SIG-M5 treated with dmso at 0.1 percent for 504 hours (cell line): ENCODE results near the gene MAP2K5.

Experiments
- DNase-seq: peaks from one replicate; lab custom pipeline; 2025; ENCODE audit not compliant: unreplicated experiment; lab: John Stamatoyannopoulos, UW

The MAP2K5 gene

DNA sequence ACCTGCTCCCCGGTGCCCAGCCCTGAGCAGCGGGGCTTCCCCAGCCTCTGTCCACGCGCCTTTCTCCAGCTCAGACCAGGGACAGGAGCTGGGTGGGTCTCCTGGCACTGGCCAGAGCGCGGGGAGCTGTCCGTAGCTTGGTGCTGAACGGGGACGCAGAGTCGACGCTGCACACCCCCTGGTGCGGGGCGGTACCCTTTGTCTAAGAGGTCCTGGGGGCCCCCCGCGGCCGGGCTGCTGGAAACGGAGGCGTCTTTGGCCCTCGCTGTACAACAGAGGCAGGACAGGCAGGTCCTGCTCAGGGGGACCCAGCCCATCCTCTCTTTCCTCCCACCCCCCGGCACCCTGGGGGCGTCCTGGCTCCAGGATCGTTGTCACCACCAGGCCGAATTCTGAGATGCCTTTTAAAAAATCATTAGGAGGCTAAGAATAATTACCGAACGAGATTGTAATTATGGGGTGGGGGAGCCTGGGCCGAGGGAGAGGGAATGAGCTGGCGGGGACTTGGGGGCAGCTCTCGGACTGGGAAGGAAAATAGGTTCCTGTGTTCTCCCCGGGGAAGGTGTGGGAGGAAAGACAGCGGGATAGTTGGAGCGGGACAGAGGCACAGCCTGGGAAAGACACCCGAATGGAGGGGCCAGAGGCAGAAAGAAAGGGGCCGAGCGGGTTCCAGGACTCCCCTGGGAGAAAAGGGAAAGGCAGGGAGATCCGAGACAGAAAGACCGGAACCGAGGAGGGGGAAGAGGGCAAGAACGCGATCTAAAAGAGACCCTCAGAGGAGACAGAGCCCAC, 278.7 kb downstream of the MAP2K5 start:
- DNase-seq: no peak

DNA sequence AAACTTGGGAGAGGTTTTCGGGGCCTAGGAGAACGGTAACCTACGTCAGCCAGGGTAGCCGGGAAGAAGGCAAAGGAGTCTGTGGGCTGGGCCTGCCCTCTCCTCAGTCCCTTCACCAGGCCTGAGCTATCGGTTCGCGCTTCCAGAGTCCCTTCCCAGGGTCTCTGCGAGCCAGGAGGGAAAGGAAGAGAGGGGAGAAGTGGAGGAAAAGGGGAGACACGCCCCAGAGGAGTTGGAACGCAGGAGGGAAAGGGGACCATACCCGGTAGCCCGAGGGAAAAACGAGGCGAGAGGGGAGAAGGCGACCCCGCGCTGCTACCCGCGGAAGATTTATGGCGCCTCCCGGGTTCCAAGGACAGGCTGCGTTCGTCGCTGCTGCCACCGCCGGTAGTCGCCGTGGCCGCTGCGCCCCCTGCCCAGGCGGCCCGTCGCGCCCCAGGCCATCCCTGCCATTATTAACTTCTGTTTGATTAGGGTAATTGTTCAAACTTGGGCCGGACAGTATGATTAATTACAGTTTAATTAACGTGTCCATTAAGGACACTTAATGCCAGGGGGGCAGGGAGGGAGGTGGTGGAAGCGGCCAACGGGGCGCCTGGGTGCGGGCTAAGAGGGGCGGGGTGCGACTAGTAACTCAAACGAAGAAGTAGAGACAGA, 279.4 kb downstream of the MAP2K5 start:
- no peak for DNase-seq

DNA sequence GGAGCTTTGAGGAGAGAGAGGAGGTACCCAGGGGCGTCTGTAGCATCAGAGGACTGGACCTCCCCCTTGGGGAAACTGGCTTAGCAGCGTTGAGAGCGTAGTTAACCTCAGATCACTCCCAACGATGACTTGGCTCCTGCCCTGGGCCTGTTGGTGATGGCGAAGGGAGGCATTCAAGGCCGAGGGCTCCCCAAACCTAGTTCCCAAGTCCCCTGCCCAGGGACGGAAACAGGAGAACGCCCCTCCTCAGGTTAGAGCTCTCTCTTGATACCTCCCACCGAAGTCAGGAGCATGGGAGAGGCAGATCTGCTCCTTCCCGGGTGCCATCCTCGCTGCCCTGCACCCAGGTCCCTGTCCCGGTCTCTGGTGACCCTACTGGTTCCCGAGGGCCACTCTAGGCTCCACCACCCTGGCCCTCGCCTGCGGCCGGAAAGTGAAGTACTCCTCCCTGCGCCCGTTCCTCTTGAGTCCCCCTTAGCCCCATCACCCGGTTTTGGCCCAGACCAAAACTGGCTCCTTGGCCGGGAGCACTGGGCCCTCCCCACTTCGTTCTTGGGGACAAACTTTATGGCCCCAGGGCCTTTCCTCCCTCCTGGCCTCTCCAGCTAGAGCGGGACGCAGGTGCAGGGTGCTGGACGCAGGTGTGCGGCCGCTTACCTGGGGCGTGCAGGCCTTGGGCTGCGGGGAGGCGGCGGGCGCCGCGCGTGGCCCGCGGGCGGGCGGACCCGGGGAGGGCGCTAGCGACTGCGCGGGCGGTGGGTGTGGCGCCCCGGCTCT, 280.2 kb downstream of the MAP2K5 start:
- no peak for DNase-seq

DNA sequence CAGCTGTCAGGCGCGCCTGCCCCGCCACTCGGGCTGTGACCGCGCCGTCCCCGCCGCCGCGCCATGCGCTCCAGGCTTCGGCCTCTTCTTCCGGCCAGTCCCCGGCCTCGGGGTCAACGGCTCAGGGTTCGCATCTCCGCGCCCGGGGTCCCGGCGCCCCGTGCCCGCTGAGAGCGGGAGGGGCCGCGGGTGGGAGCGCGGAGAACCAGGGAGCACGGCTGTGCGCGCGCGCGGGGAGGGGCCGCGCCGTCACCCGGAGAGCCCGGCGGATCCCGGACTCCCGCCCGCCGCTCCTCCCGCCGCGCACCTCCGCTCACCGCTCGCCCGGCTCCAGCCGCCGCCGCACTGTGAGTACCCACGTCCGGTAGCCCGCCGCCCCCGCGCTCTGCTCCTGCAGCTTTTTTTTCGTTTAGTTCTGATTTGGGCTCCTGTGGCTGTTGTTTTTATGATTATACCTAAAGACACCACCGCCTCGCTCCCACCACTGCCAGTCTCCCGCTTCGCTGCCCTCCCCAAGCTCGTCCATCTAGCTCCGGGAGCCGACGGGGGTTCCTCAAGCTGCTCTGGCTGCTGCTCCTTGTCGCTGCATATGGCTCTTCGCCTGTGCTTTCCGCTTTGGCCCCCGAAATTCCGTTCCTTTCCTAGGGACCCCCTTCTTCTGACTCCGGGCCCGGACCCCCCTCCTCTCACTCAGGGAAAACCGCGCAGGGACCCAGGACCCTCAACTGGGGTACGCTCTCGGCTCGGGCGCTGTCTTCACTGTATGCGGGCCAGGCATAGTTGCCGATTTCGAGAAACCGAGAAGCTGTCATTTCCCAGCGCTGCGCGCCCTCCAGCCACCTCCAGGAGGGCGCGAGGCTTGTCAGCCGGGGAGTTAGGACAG, 281.1 kb downstream of the MAP2K5 start:
- DNase-seq: no peak

DNA sequence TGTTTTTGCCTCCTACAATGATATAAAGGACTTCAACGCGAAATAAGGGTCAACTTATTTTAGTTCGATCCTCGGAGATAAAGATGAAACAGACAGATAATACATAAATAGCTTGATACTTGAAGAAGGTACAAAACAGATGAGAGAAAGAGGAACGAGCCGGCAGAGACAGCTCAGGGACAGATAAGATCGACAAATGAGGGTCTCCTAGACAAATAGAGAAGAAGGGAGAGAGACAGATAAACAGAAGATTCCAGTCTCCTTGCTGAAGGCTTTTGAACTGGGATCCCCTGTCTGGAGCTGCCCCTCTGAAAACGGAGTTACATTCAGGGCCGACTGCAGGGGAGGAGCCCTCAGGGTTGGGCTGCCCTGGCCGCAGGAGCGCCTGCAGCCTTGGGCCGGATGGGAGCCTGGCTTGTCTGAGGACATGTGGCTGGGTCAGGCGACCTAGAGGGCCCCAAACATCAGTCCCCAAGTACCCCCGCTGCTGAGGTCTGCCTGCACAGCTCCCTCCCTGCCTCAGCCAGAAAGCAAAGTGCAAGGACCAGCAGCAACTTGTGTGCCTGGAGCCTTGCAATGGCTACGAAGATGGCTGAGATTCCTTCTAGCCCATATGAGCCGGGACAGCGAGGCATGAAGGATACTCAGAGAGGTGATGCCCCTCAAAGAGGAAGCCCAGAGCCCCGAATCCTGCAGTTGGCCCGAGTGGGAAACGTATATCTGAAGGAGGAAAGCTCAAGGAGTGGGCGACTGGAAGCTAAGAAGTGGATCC, 281.9 kb downstream of the MAP2K5 start:
- DNase-seq: no peak

DNA sequence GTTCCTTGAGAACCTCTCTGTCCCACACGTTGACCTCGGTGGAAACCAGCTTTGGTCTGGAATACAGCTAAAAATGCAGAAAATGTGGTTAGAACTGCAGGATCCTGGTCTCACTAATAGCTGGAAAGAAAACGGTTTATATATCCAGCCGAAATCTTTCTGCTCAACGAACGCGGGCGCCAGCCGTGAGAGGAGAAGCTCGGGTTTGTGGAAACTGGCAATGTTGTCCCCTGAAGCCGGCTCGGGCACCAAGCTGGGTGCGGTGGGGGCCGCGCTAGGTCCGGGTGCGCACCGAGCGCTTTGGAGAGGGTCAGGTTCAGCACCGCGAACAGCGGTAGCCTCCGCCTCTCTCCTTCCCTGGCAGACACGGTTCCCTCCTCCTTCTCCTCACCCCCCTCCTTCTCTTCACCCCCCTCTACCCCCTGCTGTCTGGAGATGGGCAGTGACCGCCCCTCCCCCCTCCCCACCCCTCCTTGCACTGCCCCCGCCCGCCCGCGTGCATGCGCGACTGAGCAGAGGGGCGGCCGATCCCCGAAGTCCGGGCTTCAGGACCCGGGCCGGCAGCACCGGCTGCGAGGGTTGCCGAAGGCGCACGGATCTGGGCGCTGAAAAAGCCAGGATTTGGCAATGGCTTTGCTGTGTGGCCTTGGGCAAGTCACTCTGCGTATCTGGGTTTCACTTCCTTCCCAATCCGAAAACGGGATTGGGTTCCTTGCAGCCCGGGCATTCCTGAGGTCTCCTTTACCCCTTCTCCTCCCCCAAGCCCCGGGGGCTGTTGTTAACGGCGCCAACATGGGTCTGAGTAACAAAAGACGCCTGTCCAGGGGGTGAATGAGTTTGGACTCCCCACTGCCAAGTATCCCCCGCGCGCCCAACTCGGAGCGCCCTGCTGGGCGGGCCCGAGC, 282.7 kb downstream of the MAP2K5 start, which contains the start of gene SKOR1:
TSS of gene SKOR1 (plus strand) at position 534 of the 905 bp plus-strand sequence. CDS start at position 628, 94 bp downstream.
- peak; percentile 17 for DNase-seq

DNA sequence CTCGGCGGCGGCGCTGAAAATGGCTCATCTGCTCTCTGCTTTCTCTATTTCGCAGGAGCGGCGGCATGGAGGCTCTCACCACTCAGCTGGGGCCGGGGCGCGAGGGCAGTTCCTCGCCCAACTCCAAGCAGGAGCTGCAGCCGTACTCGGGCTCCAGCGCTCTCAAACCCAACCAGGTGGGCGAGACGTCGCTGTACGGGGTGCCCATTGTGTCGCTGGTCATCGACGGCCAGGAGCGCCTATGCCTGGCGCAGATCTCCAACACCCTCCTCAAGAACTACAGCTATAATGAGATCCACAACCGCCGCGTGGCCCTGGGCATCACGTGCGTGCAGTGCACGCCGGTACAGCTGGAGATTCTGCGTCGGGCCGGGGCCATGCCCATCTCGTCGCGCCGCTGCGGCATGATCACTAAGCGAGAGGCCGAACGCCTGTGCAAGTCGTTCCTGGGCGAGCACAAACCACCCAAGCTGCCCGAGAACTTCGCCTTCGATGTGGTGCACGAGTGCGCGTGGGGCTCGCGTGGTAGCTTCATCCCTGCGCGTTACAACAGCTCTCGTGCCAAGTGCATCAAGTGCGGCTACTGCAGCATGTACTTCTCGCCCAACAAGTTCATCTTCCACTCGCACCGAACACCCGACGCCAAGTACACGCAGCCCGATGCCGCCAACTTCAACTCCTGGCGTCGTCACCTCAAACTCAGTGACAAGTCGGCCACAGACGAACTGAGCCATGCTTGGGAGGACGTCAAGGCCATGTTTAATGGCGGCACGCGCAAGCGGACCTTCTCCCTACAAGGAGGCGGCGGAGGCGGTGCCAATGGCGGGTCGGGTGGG, 283.6 kb downstream of the MAP2K5 start:
- no peak for DNase-seq

DNA sequence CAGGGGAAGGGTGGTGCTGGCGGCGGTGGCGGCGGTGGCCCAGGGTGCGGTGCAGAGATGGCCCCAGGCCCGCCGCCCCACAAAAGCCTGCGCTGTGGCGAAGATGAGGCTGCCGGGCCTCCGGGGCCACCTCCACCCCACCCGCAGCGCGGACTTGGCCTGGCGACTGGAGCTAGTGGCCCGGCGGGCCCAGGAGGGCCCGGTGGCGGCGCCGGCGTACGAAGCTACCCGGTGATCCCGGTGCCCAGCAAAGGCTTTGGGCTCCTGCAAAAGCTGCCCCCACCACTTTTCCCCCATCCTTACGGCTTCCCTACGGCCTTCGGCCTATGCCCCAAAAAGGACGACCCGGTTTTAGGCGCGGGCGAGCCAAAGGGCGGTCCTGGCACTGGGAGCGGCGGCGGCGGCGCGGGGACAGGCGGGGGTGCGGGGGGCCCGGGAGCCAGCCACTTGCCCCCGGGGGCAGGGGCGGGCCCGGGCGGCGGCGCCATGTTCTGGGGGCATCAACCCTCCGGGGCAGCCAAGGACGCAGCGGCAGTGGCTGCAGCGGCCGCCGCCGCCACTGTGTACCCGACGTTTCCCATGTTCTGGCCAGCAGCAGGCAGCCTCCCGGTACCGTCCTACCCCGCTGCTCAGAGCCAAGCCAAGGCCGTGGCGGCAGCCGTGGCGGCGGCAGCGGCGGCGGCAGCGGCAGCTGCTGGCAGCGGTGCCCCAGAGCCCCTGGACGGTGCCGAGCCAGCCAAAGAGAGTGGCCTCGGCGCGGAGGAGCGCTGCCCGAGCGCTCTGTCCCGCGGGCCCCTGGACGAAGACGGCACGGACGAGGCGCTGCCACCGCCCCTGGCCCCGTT, 284.4 kb downstream of the MAP2K5 start:
- no peak for DNase-seq

DNA sequence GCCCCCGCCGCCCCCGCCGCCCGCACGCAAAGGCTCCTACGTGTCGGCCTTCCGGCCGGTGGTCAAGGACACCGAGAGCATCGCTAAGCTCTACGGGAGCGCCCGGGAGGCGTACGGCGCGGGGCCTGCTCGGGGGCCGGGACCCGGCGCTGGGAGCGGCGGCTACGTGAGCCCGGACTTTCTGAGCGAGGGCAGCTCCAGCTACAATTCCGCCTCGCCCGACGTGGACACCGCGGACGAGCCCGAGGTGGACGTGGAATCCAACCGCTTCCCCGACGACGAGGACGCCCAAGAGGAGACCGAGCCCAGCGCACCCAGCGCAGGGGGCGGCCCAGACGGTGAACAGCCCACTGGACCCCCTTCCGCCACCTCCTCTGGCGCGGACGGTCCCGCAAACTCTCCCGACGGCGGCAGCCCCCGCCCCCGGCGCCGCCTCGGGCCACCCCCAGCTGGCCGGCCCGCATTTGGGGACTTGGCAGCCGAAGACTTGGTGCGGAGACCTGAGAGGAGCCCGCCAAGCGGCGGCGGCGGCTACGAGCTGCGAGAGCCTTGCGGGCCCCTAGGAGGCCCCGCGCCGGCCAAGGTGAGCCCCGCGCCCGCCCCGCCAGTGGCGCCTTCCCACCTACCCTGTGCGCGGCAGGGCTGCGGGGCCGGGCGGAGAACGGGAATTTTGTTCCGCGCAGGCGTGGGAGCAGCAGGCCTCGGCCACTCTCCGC, 285.2 kb downstream of the MAP2K5 start:
- DNase-seq: no peak

DNA sequence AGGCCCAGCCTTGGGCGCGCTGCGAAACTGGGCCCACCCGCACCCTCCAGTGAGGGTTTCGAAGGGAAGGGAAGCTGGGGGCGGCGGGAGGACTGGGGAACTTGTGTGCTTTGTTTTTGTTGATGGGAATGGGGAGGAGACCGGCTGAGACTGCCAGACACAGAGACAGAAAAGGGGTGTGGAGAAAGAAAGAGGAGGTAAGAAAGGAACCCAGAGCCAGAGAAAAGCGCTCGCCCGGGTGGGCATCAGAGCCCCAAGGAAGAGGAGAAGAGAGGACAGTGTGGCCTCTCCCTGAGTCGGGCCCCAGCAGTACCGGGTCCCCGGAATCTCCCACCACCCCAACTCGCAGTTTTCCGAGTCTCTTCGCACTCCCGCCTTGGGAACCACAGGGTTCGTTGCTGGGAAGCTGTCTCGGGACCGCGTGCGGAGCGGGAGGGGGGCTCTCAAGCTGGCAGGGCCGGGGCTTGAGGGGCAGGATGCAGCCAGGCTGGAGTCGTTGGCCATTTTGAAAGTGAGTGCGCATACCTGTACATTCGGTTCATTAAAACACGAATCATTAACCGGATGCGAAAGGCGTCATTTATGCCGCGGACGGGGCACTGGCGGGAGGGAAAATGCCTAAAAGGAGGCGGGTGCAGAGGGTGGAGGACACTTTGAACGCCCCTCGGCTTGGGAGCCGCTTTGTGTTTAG, 285.9 kb downstream of the MAP2K5 start:
- DNase-seq: no peak

DNA sequence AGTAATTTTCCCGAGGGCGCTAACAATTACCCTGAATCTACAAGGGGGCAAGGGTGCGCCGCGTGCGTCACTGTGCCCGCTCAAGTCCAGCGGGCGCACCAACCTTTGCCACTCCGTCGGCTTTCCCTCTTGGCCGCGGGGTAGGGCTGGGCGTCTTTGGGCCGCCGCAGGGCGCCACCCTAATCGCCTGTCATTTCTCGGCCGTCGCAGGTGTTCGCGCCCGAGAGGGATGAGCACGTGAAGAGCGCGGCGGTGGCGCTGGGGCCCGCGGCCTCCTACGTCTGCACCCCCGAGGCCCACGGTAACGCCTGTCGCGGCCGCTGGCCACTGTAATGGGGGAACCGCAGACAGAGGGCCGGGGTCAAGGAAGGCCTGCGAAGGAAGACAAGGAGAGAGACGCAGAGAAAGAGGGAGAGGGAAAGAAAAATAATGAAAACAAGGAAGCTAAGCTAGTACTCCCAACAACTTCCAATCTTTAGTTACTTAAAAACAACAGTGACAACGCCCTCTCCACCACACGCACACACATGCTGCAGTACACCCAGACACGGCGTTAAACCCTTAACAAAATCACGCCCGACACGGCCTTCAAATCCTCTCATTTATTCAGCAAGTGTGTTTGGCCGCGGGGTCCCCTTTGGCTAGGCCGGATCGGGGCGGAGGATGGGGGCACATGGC, 286.6 kb downstream of the MAP2K5 start:
- no peak for DNase-seq

DNA sequence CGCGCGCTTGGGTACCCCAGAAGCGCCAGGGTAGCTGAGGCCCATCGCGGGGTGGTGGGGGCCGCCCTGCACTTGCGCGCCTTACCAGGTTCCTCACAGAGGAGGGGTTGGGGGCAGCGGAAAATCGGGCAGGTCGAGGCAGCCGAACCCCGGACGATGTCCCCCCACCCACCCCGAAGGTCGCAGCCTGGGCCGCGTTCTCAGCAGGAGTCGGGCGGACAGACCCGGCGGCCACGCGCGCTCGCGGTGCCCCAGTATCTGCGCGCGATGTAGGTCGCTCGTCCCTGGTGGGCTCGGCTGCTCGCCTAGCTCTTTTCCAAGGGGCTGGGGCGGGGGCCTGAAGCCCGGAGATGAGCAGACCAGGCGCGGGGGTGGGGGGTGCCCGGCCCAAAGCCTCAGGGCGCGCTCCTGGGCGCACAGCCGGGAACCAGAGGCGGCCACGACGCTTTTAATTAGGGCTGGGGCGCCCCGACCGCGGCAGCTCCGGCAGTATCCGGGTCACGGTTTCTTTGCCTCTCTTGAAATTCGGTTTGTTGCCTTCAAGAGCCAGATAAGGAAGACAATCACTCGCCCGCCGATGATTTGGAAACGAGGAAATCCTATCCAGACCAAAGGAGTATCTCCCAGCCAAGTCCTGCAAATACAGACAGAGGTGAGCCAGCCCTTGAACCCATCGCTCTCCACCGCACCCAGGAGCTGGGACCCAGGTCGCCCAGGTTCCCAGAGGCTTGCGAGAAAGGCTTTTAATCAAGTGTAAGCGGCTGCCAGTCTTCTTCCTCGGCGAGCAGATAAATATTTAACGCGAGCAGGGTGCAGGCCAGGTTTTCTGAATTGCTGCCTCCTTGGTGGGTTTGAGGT, 287.4 kb downstream of the MAP2K5 start:
- DNase-seq: no peak

DNA sequence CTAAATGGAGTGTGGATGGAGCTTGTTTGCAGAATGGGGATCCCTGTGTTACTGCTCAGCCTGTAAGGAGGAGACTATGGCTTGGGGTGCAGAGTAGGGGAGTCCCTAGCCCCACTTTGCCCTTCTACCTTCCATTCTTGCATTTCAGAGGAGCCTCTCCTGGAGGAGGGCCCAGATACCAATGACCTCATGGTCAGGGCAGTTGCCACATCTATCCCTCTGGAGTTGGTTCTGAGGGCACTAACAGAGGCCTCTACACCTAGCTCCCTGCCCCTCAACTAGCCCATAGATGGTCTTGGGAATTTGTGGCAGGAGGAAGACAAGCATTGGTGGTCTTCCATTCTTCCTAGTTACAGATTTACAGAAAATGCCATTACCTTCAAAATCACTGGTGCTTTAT, 288.9 kb downstream of the MAP2K5 start:
- no peak for DNase-seq

DNA sequence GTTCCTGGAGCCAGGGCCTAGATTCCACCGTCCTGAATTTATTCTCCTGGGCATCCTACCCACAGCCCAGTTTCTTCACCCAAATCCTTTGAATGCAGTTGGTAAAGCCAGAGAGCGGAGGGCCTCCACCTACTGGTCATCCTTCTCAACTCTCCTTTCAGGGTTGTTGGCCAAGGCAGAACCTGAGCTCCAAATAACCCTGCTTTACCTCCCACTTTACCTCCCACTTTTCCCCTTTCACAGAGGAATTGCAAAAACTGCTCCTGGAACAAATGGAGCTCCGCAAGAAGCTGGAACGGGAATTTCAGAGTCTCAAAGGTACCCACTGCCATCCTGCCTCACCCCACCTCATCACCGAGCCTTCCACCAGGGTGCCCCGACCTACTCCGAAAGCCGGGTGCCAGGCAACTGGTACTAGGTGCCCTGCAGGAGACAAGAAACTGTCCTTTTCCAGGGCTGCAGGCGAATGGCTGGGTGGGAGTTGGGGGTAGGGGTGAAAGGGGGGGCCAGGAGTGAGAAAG, 289.6 kb downstream of the MAP2K5 start:
- DNase-seq: peak; percentile 31
